Skeletal muscle cell (primary cell): Measurements from ENCODE around the gene TIMM8B.
"Not testable (repeated sequence)": the region's sequence is repeated elsewhere in the genome, so short reads cannot be mapped to it uniquely, and the experiment has no call there.

ENCODE experiments used
- DNase-seq: peaks from one replicate; pipeline ENCODE4 v3.0.0-alpha.2; 2010; ENCODE audit warnings: low read depth
- H3K4me3 ChIP-seq: 2 replicates; pipeline ENCODE4 v1.5.1; 2011; ENCODE audit warnings: low read depth, mild to moderate bottlenecking, control low read depth, low read length, moderate library complexity

TIMM8B gene

GRCh38 chr11:112086422-112087191 is at the start of gene TIMM8B, which contains the start of gene SDHD:
Gene TIMM8B (minus strand): TSS chr11:112086756. CDS start chr11:112086723, 33 bp downstream.
Gene SDHD (plus strand): TSS chr11:112086873. CDS start chr11:112086908, 35 bp downstream.
- peak within 1 kb of the TSS; percentile 100 for H3K4me3 ChIP-seq
- peak; percentile 85 for DNase-seq

- DNase-seq: no peak
- no peak overlapping the region for H3K4me3 ChIP-seq
Observed at GRCh38 chr11:112134473-112134872, 47.9 kb upstream of the TIMM8B start.

GRCh38 chr11:112132737-112133136 is 46.2 kb upstream of the TIMM8B start:
- no peak for DNase-seq
- H3K4me3 ChIP-seq: no peak overlapping the region

- DNase-seq: no peak
- no peak overlapping the region for H3K4me3 ChIP-seq
Observed at GRCh38 chr11:112129656-112130055, 43.1 kb upstream of the TIMM8B start.

GRCh38 chr11:112128483-112129121 is 42.0 kb upstream of the TIMM8B start:
- no peak overlapping the region for H3K4me3 ChIP-seq
- peak; percentile 65 for DNase-seq

GRCh38 chr11:112127056-112127455 is 40.5 kb upstream of the TIMM8B start:
- no peak overlapping the region for H3K4me3 ChIP-seq
- DNase-seq: no peak

- DNase-seq: no peak
- no peak overlapping the region for H3K4me3 ChIP-seq
Observed at GRCh38 chr11:112123129-112123528, 36.6 kb upstream of the TIMM8B start.

- H3K4me3 ChIP-seq: no peak overlapping the region
- DNase-seq: no peak
Observed at GRCh38 chr11:112121981-112122615, 35.5 kb upstream of the TIMM8B start.

- H3K4me3 ChIP-seq: no peak overlapping the region
- DNase-seq: no peak
Observed at GRCh38 chr11:112118176-112118575, 31.6 kb upstream of the TIMM8B start.

GRCh38 chr11:112115386-112115785 is 28.8 kb upstream of the TIMM8B start:
- no peak overlapping the region for H3K4me3 ChIP-seq
- DNase-seq: no peak

GRCh38 chr11:112114460-112114859 is 27.9 kb upstream of the TIMM8B start:
- H3K4me3 ChIP-seq: no peak overlapping the region

GRCh38 chr11:112113539-112114457 is 27.2 kb upstream of the TIMM8B start:
- H3K4me3 ChIP-seq: no peak overlapping the region
- peak; percentile 16 for DNase-seq

More at GRCh38 chr11:112114460-112114859, 27.9 kb upstream of the TIMM8B start:
- DNase-seq: no peak

GRCh38 chr11:112106070-112106469 is 19.5 kb upstream of the TIMM8B start:
- no peak for DNase-seq

GRCh38 chr11:112103446-112103845 is 16.9 kb upstream of the TIMM8B start:
- H3K4me3 ChIP-seq: no peak overlapping the region
- no peak for DNase-seq

More at GRCh38 chr11:112106070-112106469, 19.5 kb upstream of the TIMM8B start:
- H3K4me3 ChIP-seq: no peak overlapping the region

GRCh38 chr11:112100462-112100861 is 13.9 kb upstream of the TIMM8B start:
- H3K4me3 ChIP-seq: no peak overlapping the region
- DNase-seq: no peak

- H3K4me3 ChIP-seq: no peak overlapping the region
- DNase-seq: no peak
Observed at GRCh38 chr11:112097734-112098528, 11.4 kb upstream of the TIMM8B start.

GRCh38 chr11:112096194-112096593 is 9.6 kb upstream of the TIMM8B start:
- DNase-seq: no peak
- no peak overlapping the region for H3K4me3 ChIP-seq

GRCh38 chr11:112095302-112095701 is 8.7 kb upstream of the TIMM8B start:
- H3K4me3 ChIP-seq, DNase-seq: not testable (repeated sequence)
